HG02763 (cell line): Measurements from ENCODE around the gene GPR89A.
"Not testable (repeated sequence)": the region's sequence is repeated elsewhere in the genome, so short reads cannot be mapped to it uniquely, and the experiment has no call there.

ENCODE experiments used
- ATAC-seq: cut with Tn5 transposase; IDR thresholded peaks from one replicate; pipeline ENCODE4 v1.9.1; 2021; ENCODE audit warnings: mild to moderate bottlenecking, moderate library complexity; ENCODE audit not compliant: unreplicated experiment

The GPR89A gene

DNA sequence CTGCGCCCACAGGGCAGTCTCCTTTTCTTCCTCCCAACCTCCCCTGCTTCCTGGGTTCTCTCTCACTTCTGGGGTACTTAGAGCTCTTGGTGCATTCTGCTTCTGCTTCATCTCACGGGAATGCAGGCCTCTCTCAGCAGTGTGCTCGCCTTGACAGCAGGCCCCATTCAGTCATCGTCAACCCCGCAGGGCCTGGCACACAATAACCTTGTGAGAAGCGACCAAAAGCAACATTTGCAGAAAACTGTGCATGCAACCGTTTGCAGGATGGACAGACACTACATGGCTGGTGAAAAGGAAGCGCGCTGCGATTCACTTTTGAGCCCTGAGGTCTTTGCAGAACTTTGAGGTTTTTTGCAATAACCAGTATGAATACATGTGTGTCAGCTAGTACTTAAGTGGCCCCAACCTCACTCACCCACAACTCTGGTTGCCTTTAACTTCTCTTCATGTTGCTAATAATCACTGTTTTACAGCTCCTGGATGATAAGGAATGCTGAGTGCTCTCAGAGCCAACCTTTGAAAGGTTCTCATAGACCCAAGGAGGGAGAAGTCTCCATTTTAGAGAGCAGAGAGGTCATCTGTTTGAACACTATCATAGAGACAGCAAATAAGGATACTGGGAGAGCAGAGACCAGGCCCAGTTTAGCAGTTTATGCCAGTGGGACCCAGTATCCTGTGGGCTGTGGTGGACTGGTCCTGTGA, 109.0 kb downstream of the GPR89A start:
- no peak for ATAC-seq

DNA sequence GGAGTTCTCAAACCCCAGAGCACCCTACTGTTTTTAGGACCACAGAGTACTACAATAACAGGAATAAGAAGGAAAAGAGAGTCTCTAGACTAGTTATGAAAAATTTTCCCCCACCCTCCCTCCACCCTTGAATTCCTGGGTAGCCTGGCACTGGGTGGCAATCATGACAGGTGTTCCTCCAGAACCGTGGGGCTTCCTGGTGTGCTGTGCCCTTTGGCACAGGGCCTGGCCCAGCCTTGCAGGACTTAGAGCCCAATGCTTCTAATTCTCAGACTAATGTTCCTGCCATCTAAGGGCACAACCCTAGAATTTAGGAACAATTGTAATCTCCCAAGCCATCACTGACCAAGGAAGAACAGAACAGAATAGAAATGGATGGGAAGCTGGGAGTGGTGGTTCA, 110.0 kb downstream of the GPR89A start:
- no peak for ATAC-seq

DNA sequence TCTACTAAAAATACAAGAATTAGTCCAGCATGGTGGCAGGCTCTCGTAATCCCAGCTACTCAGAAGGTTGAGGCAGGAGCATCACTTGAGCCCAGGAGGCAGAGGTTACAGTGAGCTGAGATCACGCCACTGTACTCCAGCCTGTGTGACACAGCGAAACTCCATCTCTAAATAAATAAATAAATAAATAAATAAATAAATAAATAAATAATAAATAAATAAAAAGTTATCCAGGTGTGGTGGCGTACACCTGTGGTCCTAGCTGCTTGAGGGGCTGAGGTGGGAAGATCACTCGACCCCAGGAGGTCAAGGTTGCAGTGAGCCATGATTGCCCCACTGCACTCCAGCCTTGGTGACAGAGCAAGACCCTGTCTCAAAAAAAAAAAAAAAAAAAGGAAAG, 110.7 kb downstream of the GPR89A start:
- ATAC-seq, result not testable (repeated sequence)

DNA sequence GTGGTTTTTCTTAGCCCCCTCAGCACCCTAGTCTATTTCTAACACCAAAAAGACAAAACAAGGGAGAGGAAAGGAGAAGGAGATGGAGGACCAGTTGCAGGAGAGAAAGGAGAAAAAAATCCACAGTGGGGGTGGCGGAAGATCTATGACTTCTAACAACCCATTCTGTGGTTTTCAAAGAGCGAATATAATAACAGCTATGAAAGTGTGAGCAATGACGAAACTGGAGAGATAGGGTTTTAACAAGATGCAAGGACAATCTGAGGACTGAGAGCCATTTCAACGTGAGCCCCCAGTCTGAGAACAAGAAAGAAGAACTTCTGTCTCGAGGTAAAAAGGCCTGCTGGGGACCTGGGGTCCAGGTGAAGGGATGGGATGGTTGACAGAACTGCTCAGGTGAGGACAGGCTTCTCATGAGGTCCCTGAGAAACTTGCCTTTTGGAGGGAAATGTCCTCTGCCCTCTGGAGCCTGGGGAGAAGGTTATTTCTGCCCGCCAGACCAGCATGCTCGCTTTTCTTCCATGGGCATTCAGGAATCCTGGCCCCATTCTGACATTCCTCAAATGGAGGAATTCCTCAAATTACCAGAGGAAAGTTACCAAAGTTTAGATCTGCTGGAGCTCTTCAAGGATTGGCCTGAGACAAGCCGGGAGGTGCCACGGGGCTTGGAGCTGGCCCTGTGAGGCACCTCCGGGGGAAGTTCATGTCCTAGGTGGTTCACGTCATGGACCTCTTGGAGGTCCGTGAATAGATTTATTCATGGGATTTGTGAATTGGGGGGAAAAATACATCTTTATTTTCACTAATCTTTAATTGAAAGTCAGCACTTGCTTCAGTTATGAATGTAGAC, 111.7 kb downstream of the GPR89A start, which contains the start of gene CD160:
CD160 (plus strand) TSS at position 270 of the 850 bp plus-strand sequence. CDS start 8,829 bp downstream, outside the sequence.
- no peak for ATAC-seq
